ENCODE data around the gene LHFPL4. TPM values are rescaled to one million over a fixed set of nuclear protein-coding genes. Genes with fewer than 3 reads are reported as not detected.

The LHFPL4 gene
- total RNA-seq, 2 experiments from 2014 or later, result not detected

- Histone ChIP-seq H3K27ac (ENCODE audit: low read depth, low read length, poor library complexity, severe bottlenecking) (no peak overlapping the region), H2AFZ (ENCODE audit: low read length) (no peak overlapping the region), H3K79me2 (ENCODE audit: insufficient read depth, low read depth, low read length) (no peaks in the 10 kb centered on the region), H3K4me2 (ENCODE audit: low read length) (no peak overlapping the region), H3K4me1 (ENCODE audit: insufficient read depth, low read length, poor library complexity, severe bottlenecking) (no peaks in the 10 kb centered on the region), H4K20me1 (ENCODE audit: insufficient read depth, low read length) (no peaks in the 10 kb centered on the region), H3K9me3 (ENCODE audit: low read length) (no peaks in the 10 kb centered on the region), H3K4me3 (ENCODE audit: low read depth, low read length, poor library complexity, severe bottlenecking) (no peak overlapping the region), H3K9me2 (ENCODE audit: insufficient read depth, low read length) (no peaks in the 10 kb centered on the region), H3K36me3 (ENCODE audit: insufficient read depth, low read length) (no peaks in the 10 kb centered on the region)
- intact Hi-C loops (cut with micrococcal nuclease; ENCODE audit: unreplicated experiment), result no loop called here
- no TSS peak for BruUV-seq (replicated peaks)
- POLR2A ChIA-PET, result no interaction called here
- TF ChIP-seq CTCF (conservative IDR thresholded peaks at IDR 0.05; ENCODE audit: low read length) (no peak), EZH2phosphoT487 (IDR thresholded peaks at IDR 0.05; ENCODE audit: borderline replicate concordance, low read depth, low read length) (no peak)
- no peak for DNase-seq (ENCODE audit: low spot score)
- CTCF ChIA-PET (ENCODE audit: unreplicated experiment), result no interaction called here
Observed at GRCh38 chr3:9582332-9582731, 28.7 kb upstream of the LHFPL4 start.

- ChIA-PET POLR2A (no interaction called here), CTCF (ENCODE audit: unreplicated experiment) (no interaction called here)
- no peak overlapping the region for H2AFZ ChIP-seq (ENCODE audit: low read length)
- DNase-seq (ENCODE audit: low spot score), result no peak
- TF ChIP-seq CTCF (conservative IDR thresholded peaks at IDR 0.05; ENCODE audit: low read length) (no peak), EZH2phosphoT487 (IDR thresholded peaks at IDR 0.05; ENCODE audit: borderline replicate concordance, low read depth, low read length) (no peak)
- intact Hi-C loops (cut with micrococcal nuclease; ENCODE audit: unreplicated experiment), result no loop called here
- H3K4me3 ChIP-seq (ENCODE audit: low read depth, low read length, poor library complexity, severe bottlenecking), result no peak overlapping the region
- H3K9me3 ChIP-seq (ENCODE audit: low read length), result no peaks in the 10 kb centered on the region
- H3K27ac ChIP-seq (ENCODE audit: low read depth, low read length, poor library complexity, severe bottlenecking), result no peak overlapping the region
- H3K36me3 ChIP-seq (ENCODE audit: insufficient read depth, low read length), result no peaks in the 10 kb centered on the region
- no peak overlapping the region for H3K4me2 ChIP-seq (ENCODE audit: low read length)
- H4K20me1 ChIP-seq (ENCODE audit: insufficient read depth, low read length), result no peaks in the 10 kb centered on the region
- no peaks in the 10 kb centered on the region for H3K9me2 ChIP-seq (ENCODE audit: insufficient read depth, low read length)
- no TSS peak for BruUV-seq (replicated peaks)
- no peaks in the 10 kb centered on the region for H3K4me1 ChIP-seq (ENCODE audit: insufficient read depth, low read length, poor library complexity, severe bottlenecking)
- H3K79me2 ChIP-seq (ENCODE audit: insufficient read depth, low read depth, low read length), result no peaks in the 10 kb centered on the region
Observed at GRCh38 chr3:9581742-9582141, 28.1 kb upstream of the LHFPL4 start.

- ChIA-PET CTCF (ENCODE audit: unreplicated experiment) (no interaction called here), POLR2A (no interaction called here)
- Histone ChIP-seq H3K9me2 (ENCODE audit: insufficient read depth, low read length) (no peaks in the 10 kb centered on the region), H2AFZ (ENCODE audit: low read length) (no peak overlapping the region), H4K20me1 (ENCODE audit: insufficient read depth, low read length) (no peaks in the 10 kb centered on the region), H3K79me2 (ENCODE audit: insufficient read depth, low read depth, low read length) (no peaks in the 10 kb centered on the region), H3K9me3 (ENCODE audit: low read length) (no peaks in the 10 kb centered on the region), H3K4me3 (ENCODE audit: low read depth, low read length, poor library complexity, severe bottlenecking) (no peak overlapping the region), H3K27ac (ENCODE audit: low read depth, low read length, poor library complexity, severe bottlenecking) (no peak overlapping the region), H3K4me2 (ENCODE audit: low read length) (no peak overlapping the region), H3K36me3 (ENCODE audit: insufficient read depth, low read length) (no peaks in the 10 kb centered on the region), H3K4me1 (ENCODE audit: insufficient read depth, low read length, poor library complexity, severe bottlenecking) (no peaks in the 10 kb centered on the region)
- no TSS peak for BruUV-seq (replicated peaks)
- no peak for TF ChIP-seq EZH2phosphoT487 (IDR thresholded peaks at IDR 0.05; ENCODE audit: borderline replicate concordance, low read depth, low read length)
- no peak for TF ChIP-seq CTCF (conservative IDR thresholded peaks at IDR 0.05; ENCODE audit: low read length)
- no peak for DNase-seq (ENCODE audit: low spot score)
- intact Hi-C loops (cut with micrococcal nuclease; ENCODE audit: unreplicated experiment), result no loop called here
Observed at GRCh38 chr3:9569054-9569453, 15.4 kb upstream of the LHFPL4 start.

All from OCI-LY7 (cell line).